ENCODE results near the gene CMTM8.

GRCh38 chr3:32215185-32215584 lies 23.3 kb upstream of the CMTM8 start:
- no peak for TF ChIP-seq YY1 (IDR thresholded peaks at IDR 0.05; ENCODE audit: insufficient read depth, insufficient read length)
- no peak for TF ChIP-seq SUZ12 (IDR thresholded peaks at IDR 0.05; ENCODE audit: extremely low read depth, insufficient read depth, insufficient read length)
